Measurements from ENCODE around the gene THEM4. TPM values are rescaled to one million over a fixed set of nuclear protein-coding genes. Genes with fewer than 3 reads are reported as not detected.

THEM4 gene
- total RNA-seq, 2 experiments from 2014 or later: 7.2 to 21.5 TPM

DNA sequence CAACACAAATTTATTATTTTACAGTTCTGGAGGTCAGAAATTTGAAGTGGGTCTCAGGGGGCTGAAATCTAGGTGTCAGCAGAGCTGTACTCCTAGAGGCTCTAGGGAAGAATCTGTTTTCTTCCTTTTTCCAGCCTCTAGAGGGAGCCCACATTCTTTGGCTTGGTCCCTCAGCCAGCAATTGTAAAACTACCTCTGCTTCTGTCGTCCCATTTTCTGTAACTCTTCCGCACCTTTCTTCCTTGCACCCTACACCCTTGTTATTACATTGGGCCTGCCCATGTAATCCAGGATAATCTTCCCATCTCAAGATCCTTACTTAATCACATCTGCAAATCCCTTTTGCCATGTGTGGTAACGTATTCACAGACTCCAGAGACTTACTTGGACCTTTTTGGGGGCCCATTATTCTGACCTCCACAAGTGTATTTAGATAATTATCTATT is 24.8 kb upstream of the THEM4 start:
- H3K4me1 ChIP-seq (ENCODE audit: insufficient read depth, low read length, poor library complexity, severe bottlenecking): peaks cover 6% of the 10 kb centered on the region
- ChIA-PET POLR2A (interaction anchor here (1.2 kb wide), 1 partner anchor 43 kb away, joined by 3 read pairs; no protein-coding TSS in a partner anchor), CTCF (ENCODE audit: unreplicated experiment) (interaction anchor here (0.6 to 1.0 kb wide), 2 partner anchors 11 to 67 kb away, joined by 3 to 4 read pairs; no protein-coding TSS in a partner anchor)
- H3K4me3 ChIP-seq (ENCODE audit: low read depth, low read length, poor library complexity, severe bottlenecking): no peak overlapping the region
- H4K20me1 ChIP-seq (ENCODE audit: insufficient read depth, low read length): no peaks in the 10 kb centered on the region
- no peak overlapping the region for H3K27ac ChIP-seq (ENCODE audit: low read depth, low read length, poor library complexity, severe bottlenecking)
- H3K9me3 ChIP-seq (ENCODE audit: low read length): no peaks in the 10 kb centered on the region
- no peak for TF ChIP-seq EZH2phosphoT487 (IDR thresholded peaks at IDR 0.05; ENCODE audit: borderline replicate concordance, low read depth, low read length)
- TF ChIP-seq, protein P1, sequence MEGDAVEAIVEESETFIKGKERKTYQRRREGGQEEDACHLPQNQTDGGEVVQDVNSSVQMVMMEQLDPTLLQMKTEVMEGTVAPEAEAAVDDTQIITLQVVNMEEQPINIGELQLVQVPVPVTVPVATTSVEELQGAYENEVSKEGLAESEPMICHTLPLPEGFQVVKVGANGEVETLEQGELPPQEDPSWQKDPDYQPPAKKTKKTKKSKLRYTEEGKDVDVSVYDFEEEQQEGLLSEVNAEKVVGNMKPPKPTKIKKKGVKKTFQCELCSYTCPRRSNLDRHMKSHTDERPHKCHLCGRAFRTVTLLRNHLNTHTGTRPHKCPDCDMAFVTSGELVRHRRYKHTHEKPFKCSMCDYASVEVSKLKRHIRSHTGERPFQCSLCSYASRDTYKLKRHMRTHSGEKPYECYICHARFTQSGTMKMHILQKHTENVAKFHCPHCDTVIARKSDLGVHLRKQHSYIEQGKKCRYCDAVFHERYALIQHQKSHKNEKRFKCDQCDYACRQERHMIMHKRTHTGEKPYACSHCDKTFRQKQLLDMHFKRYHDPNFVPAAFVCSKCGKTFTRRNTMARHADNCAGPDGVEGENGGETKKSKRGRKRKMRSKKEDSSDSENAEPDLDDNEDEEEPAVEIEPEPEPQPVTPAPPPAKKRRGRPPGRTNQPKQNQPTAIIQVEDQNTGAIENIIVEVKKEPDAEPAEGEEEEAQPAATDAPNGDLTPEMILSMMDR (conservative IDR thresholded peaks at IDR 0.05; ENCODE audit: low read length): peak; percentile 90
- no peak overlapping the region for H3K4me2 ChIP-seq (ENCODE audit: low read length)
- intact Hi-C loops (cut with micrococcal nuclease; ENCODE audit: unreplicated experiment): loop anchor here (1.0 to 10.0 kb wide), 3 partner anchors 63 to 251 kb away; no protein-coding TSS in a partner anchor
- DNase-seq (ENCODE audit: low spot score): peak; percentile 64
- no peaks in the 10 kb centered on the region for H3K9me2 ChIP-seq (ENCODE audit: insufficient read depth, low read length)
- no peaks in the 10 kb centered on the region for H3K36me3 ChIP-seq (ENCODE audit: insufficient read depth, low read length)
- no peaks in the 10 kb centered on the region for H3K79me2 ChIP-seq (ENCODE audit: insufficient read depth, low read depth, low read length)
- H2AFZ ChIP-seq (ENCODE audit: low read length): no peak overlapping the region
- BruUV-seq (replicated peaks): no TSS peak

DNA sequence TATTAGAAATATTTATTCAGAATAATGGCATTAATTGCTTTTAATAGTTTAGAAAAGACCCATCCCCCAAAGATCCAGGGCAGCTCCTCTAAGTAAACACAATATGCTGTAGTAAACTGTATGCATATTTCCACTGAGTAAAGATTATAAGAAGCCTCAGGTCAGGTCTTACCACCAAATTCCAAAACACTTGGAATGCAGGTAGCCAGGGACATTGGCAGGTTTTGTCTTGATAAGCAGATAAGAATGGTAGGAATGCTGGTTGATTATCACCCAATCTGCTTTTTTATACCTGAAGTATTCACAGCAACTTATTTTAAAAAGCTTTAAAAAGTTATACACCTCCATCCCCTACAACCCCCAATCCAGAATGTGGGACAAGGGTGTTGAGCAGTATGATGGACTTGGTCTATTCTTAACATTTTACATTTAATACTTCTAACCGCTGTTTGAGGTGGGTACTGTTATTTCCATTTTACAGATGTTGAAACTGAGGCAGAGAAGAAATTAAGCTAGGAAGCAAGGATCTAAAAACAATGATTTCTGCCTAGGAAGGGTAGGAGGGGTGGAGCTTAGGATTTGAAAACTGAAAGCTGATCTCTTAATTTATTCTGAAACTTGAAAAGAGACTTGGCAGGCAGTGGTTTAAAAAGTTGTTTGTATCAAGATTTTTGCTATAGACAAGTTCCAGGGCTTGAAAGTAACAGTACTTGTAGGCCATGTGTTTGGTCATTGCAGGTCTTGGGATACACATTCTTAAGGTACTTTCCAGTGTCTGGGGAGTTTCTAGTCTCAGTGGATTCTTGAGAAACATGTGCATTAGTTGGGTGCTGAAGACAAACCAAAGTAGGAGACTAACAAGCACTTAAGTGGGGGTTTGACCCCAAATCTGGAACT is 15.6 kb upstream of the THEM4 start:
- no peaks in the 10 kb centered on the region for H4K20me1 ChIP-seq (ENCODE audit: insufficient read depth, low read length)
- no peaks in the 10 kb centered on the region for H3K9me2 ChIP-seq (ENCODE audit: insufficient read depth, low read length)
- H3K27ac ChIP-seq (ENCODE audit: low read depth, low read length, poor library complexity, severe bottlenecking): no peak overlapping the region
- BruUV-seq (replicated peaks): no TSS peak
- no peaks in the 10 kb centered on the region for H3K79me2 ChIP-seq (ENCODE audit: insufficient read depth, low read depth, low read length)
- ChIA-PET CTCF (ENCODE audit: unreplicated experiment) (no interaction called here), POLR2A (interaction anchor here (0.9 to 1.3 kb wide), 2 partner anchors 11 to 14 kb away, joined by 3 read pairs; no protein-coding TSS in a partner anchor)
- peak overlapping the region; percentile 45; the same call in 1 of the 2 replicates for H2AFZ ChIP-seq (ENCODE audit: low read length)
- H3K4me3 ChIP-seq (ENCODE audit: low read depth, low read length, poor library complexity, severe bottlenecking): no peak overlapping the region
- no peak for DNase-seq (ENCODE audit: low spot score)
- H3K9me3 ChIP-seq (ENCODE audit: low read length): no peaks in the 10 kb centered on the region
- H3K4me1 ChIP-seq (ENCODE audit: insufficient read depth, low read length, poor library complexity, severe bottlenecking): peaks cover 50% of the 10 kb centered on the region
- no peak overlapping the region for H3K4me2 ChIP-seq (ENCODE audit: low read length)
- intact Hi-C loops (cut with micrococcal nuclease; ENCODE audit: unreplicated experiment): loop anchor here (2.0 kb wide), 1 partner anchor 76 kb away; no protein-coding TSS in a partner anchor
- no peak for TF ChIP-seq EZH2phosphoT487 (IDR thresholded peaks at IDR 0.05; ENCODE audit: borderline replicate concordance, low read depth, low read length)
- TF ChIP-seq, protein P1 (conservative IDR thresholded peaks at IDR 0.05; ENCODE audit: low read length): no peak
- H3K36me3 ChIP-seq (ENCODE audit: insufficient read depth, low read length): no peaks in the 10 kb centered on the region
